HAP-1 (cell line): Measurements from ENCODE around the gene CEP112.

Experiments
- DNase-seq, 2 experiments: peaks; one replicate each; pipeline ENCODE4 v3.0.0-alpha.2; 2016 to 2020; ENCODE audit warnings: low spot score in 2 of 2
- H3K27me3 ChIP-seq: fragments of 250-450 bp; sonication (Bioruptor Pico); 2 replicates; pipeline ENCODE4 v1.5.1; 2020; ENCODE audit warnings: low read depth, mild to moderate bottlenecking, moderate library complexity
- H3K36me3 ChIP-seq: fragments of 250-450 bp; sonication (Bioruptor Pico); replicated peaks from 2 replicates; pipeline ENCODE4 v1.5.1; 2020; ENCODE audit warnings: mild to moderate bottlenecking
- H3K4me1 ChIP-seq: fragments of 250-450 bp; sonication (Bioruptor Pico); 2 replicates; pipeline ENCODE4 v1.5.1; 2020; ENCODE audit warnings: mild to moderate bottlenecking
- H3K4me3 ChIP-seq: fragments of 250-450 bp; sonication (Bioruptor Pico); 2 replicates; pipeline ENCODE4 v1.5.1; 2020; ENCODE audit warnings: mild to moderate bottlenecking, moderate library complexity
- H3K9me3 ChIP-seq: fragments of 250-450 bp; sonication (Bioruptor Pico); 2 replicates; pipeline ENCODE4 v1.5.1; 2020; ENCODE audit warnings: mild to moderate bottlenecking, moderate library complexity
- in situ Hi-C: fragments of 300-500 bp; cut with MboI; formaldehyde crosslinking; loops from 3 replicates; pipeline ENCODE4 v1.14.3; 2020; ENCODE audit warnings: low sequenced_read_pairs, inconsistent platforms, mixed read lengths

Gene CEP112

GRCh38 chr17:66056148-66056547 lies 135.8 kb downstream of the CEP112 start:
- Histone ChIP-seq H3K36me3 (no peaks in the 10 kb centered on the region), H3K9me3 (no peaks in the 10 kb centered on the region; the same call in 1 of the 2 replicates), H3K27me3 (no peaks in the 10 kb centered on the region), H3K4me3 (no peak overlapping the region), H3K4me1 (no peaks in the 10 kb centered on the region; the same call in 1 of the 2 replicates)
- in situ Hi-C loops, result no loop called here
- no peak for DNase-seq

GRCh38 chr17:66054242-66054641 lies 137.7 kb downstream of the CEP112 start:
- no peak for DNase-seq
- no peaks in the 10 kb centered on the region for H3K9me3 ChIP-seq
- no peaks in the 10 kb centered on the region for H3K36me3 ChIP-seq
- in situ Hi-C loops, result no loop called here
- H3K4me3 ChIP-seq, result no peak overlapping the region
- no peaks in the 10 kb centered on the region for H3K27me3 ChIP-seq
- no peaks in the 10 kb centered on the region; the same call in 1 of the 2 replicates for H3K4me1 ChIP-seq

GRCh38 chr17:66044083-66044482 lies 147.8 kb downstream of the CEP112 start:
- H3K27me3 ChIP-seq, result no peaks in the 10 kb centered on the region
- no peaks in the 10 kb centered on the region for H3K4me1 ChIP-seq
- no peaks in the 10 kb centered on the region for H3K9me3 ChIP-seq
- no peaks in the 10 kb centered on the region for H3K36me3 ChIP-seq
- in situ Hi-C loops, result no loop called here
- DNase-seq, result no peak
- no peak overlapping the region for H3K4me3 ChIP-seq

- no peak for DNase-seq
- no peak overlapping the region for H3K4me3 ChIP-seq
- no peaks in the 10 kb centered on the region for H3K27me3 ChIP-seq
- H3K4me1 ChIP-seq, result no peaks in the 10 kb centered on the region
- no peaks in the 10 kb centered on the region for H3K36me3 ChIP-seq
- H3K9me3 ChIP-seq, result no peaks in the 10 kb centered on the region
- in situ Hi-C loops, result no loop called here
Measured at GRCh38 chr17:66043419-66043818, 148.5 kb downstream of the CEP112 start.

- H3K36me3 ChIP-seq, result no peaks in the 10 kb centered on the region
- no peak for DNase-seq
- no peaks in the 10 kb centered on the region for H3K9me3 ChIP-seq
- no peak overlapping the region for H3K4me3 ChIP-seq
- peaks cover 9% of the 10 kb centered on the region for H3K4me1 ChIP-seq
- no peaks in the 10 kb centered on the region for H3K27me3 ChIP-seq
- in situ Hi-C loops, result no loop called here
Measured at GRCh38 chr17:66040402-66040801, 151.5 kb downstream of the CEP112 start.

- Histone ChIP-seq H3K4me1 (peaks cover 9% of the 10 kb centered on the region), H3K36me3 (no peaks in the 10 kb centered on the region), H3K9me3 (no peaks in the 10 kb centered on the region), H3K27me3 (no peaks in the 10 kb centered on the region), H3K4me3 (no peak overlapping the region)
- no peak for DNase-seq
- in situ Hi-C loops, result no loop called here
Measured at GRCh38 chr17:66038125-66038524, 153.8 kb downstream of the CEP112 start.

- Histone ChIP-seq H3K4me3 (no peak overlapping the region), H3K36me3 (no peaks in the 10 kb centered on the region), H3K4me1 (peaks cover 9% of the 10 kb centered on the region), H3K27me3 (no peaks in the 10 kb centered on the region), H3K9me3 (no peaks in the 10 kb centered on the region)
- in situ Hi-C loops, result no loop called here
- DNase-seq, result peak; percentile 10 to 28
Measured at GRCh38 chr17:66037221-66037620, 154.7 kb downstream of the CEP112 start.

GRCh38 chr17:66032082-66032712 lies 159.7 kb downstream of the CEP112 start:
- H3K36me3 ChIP-seq, result no peaks in the 10 kb centered on the region
- peaks cover 7% of the 10 kb centered on the region for H3K4me1 ChIP-seq
- no peak for DNase-seq
- no peaks in the 10 kb centered on the region for H3K9me3 ChIP-seq
- in situ Hi-C loops, result no loop called here
- no peak overlapping the region for H3K4me3 ChIP-seq
- no peaks in the 10 kb centered on the region for H3K27me3 ChIP-seq

GRCh38 chr17:66025551-66025950 lies 166.4 kb downstream of the CEP112 start:
- no peaks in the 10 kb centered on the region for H3K27me3 ChIP-seq
- no peaks in the 10 kb centered on the region for H3K36me3 ChIP-seq
- no peak overlapping the region for H3K4me3 ChIP-seq
- DNase-seq, result no peak
- H3K9me3 ChIP-seq, result no peaks in the 10 kb centered on the region
- no peaks in the 10 kb centered on the region for H3K4me1 ChIP-seq
- in situ Hi-C loops, result no loop called here

- Histone ChIP-seq H3K4me3 (no peak overlapping the region), H3K36me3 (no peaks in the 10 kb centered on the region), H3K9me3 (no peaks in the 10 kb centered on the region), H3K4me1 (no peaks in the 10 kb centered on the region), H3K27me3 (no peaks in the 10 kb centered on the region)
- DNase-seq, result no peak
- in situ Hi-C loops, result no loop called here
Measured at GRCh38 chr17:66021757-66022156, 170.2 kb downstream of the CEP112 start.

GRCh38 chr17:66018786-66019185 lies 173.1 kb downstream of the CEP112 start:
- no peaks in the 10 kb centered on the region for H3K36me3 ChIP-seq
- DNase-seq, result no peak
- H3K27me3 ChIP-seq, result no peaks in the 10 kb centered on the region
- no peaks in the 10 kb centered on the region for H3K9me3 ChIP-seq
- H3K4me1 ChIP-seq, result no peaks in the 10 kb centered on the region
- in situ Hi-C loops, result no loop called here
- H3K4me3 ChIP-seq, result no peak overlapping the region

- H3K4me1 ChIP-seq, result no peaks in the 10 kb centered on the region
- H3K9me3 ChIP-seq, result no peaks in the 10 kb centered on the region
- in situ Hi-C loops, result no loop called here
- no peak for DNase-seq
- no peaks in the 10 kb centered on the region for H3K27me3 ChIP-seq
- H3K4me3 ChIP-seq, result no peak overlapping the region
- H3K36me3 ChIP-seq, result no peaks in the 10 kb centered on the region
Measured at GRCh38 chr17:66016231-66016630, 175.7 kb downstream of the CEP112 start.

- in situ Hi-C loops, result no loop called here
- Histone ChIP-seq H3K4me1 (no peaks in the 10 kb centered on the region), H3K4me3 (no peak overlapping the region), H3K36me3 (no peaks in the 10 kb centered on the region), H3K9me3 (no peaks in the 10 kb centered on the region), H3K27me3 (no peaks in the 10 kb centered on the region; the same call in 1 of the 2 replicates)
- no peak for DNase-seq
Measured at GRCh38 chr17:66008680-66009079, 183.3 kb downstream of the CEP112 start.

- no peaks in the 10 kb centered on the region for H3K9me3 ChIP-seq
- no peaks in the 10 kb centered on the region; the same call in 1 of the 2 replicates for H3K27me3 ChIP-seq
- DNase-seq, result no peak
- in situ Hi-C loops, result no loop called here
- no peaks in the 10 kb centered on the region for H3K36me3 ChIP-seq
- no peaks in the 10 kb centered on the region for H3K4me1 ChIP-seq
- no peak overlapping the region for H3K4me3 ChIP-seq
Measured at GRCh38 chr17:66006654-66007053, 185.3 kb downstream of the CEP112 start.

- Histone ChIP-seq H3K4me3 (no peak overlapping the region), H3K27me3 (no peaks in the 10 kb centered on the region; the same call in 1 of the 2 replicates), H3K9me3 (no peaks in the 10 kb centered on the region), H3K4me1 (no peaks in the 10 kb centered on the region), H3K36me3 (no peaks in the 10 kb centered on the region)
- in situ Hi-C loops, result no loop called here
- no peak for DNase-seq
Measured at GRCh38 chr17:66002812-66003211, 189.1 kb downstream of the CEP112 start.
